ENCODE measurements around the gene SP4. TPM values are rescaled to one million over a fixed set of nuclear protein-coding genes. Genes with fewer than 3 reads are reported as not detected.

SP4 gene
- total RNA-seq, result 1 to 10 TPM; 2.6 to 3.9 TPM

DNA sequence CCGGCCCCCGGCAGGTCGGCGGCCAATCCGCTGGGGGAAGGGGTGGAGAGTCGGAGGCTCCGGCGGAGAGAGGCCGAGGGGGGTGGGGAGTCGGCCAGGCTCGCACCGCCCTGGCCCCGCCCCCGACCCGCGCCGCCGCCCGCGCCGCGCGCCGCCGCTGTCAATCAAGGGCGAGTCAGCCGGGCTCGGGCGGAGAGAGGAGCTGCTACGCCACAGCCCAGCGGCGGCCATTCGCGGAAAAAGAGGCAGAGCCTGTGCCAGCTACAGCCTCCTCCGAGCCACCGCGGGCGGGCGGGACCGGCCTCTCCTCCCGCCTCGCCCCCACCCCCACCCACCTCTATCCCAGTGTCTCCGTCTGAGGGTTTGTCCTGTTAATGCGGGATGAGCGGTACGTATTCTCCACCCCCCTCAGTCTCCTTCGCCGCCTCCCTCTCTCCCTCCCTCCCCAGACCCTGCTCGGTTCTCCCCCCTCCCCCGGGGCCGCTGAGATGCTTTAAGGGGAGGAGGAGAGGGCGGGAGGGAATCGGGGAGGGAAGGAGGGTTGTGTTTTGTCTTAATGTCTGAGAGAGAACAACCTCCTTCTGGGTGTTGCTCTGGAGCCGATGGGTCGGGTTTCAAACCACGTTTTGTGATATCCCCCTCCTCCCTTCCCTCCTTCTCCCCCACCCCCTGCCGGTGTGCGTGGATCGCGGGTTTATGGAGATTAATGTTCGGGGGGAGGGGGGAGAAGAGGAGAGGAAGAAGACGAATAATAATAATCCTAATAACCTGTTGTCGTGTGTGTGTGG, at the start of gene SP4:
Gene SP4, plus strand, starts transcription at position 213 of the 788 bp plus-strand sequence. Its CDS starts 169 bp downstream, at position 382.
- H3K4me3 ChIP-seq, result peak within 1 kb of the TSS; percentile 81
- peak within 1 kb of the TSS; percentile 97 for H3K27ac ChIP-seq
- no peaks in the 10 kb centered on the region for H3K36me3 ChIP-seq
- peak within 1 kb of the TSS; percentile 60 to 84 for H3K9ac ChIP-seq (ENCODE audit: low read depth in 2 of 2, low read length in 2 of 2)
- H3K4me1 ChIP-seq, result peaks cover 4% of the 10 kb centered on the region
- no peaks in the 10 kb centered on the region for H3K27me3 ChIP-seq
- intact Hi-C loops (cut with DNase I), result no loop called here
- peak; percentile 95 for DNase-seq
- H3K9me3 ChIP-seq, result no peaks in the 10 kb centered on the region
- TF ChIP-seq, protein P1, sequence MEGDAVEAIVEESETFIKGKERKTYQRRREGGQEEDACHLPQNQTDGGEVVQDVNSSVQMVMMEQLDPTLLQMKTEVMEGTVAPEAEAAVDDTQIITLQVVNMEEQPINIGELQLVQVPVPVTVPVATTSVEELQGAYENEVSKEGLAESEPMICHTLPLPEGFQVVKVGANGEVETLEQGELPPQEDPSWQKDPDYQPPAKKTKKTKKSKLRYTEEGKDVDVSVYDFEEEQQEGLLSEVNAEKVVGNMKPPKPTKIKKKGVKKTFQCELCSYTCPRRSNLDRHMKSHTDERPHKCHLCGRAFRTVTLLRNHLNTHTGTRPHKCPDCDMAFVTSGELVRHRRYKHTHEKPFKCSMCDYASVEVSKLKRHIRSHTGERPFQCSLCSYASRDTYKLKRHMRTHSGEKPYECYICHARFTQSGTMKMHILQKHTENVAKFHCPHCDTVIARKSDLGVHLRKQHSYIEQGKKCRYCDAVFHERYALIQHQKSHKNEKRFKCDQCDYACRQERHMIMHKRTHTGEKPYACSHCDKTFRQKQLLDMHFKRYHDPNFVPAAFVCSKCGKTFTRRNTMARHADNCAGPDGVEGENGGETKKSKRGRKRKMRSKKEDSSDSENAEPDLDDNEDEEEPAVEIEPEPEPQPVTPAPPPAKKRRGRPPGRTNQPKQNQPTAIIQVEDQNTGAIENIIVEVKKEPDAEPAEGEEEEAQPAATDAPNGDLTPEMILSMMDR (IDR thresholded peaks at IDR 0.05), result no peak

- H3K9ac ChIP-seq (ENCODE audit: low read depth in 2 of 2, low read length in 2 of 2), result no peak overlapping the region
- TF ChIP-seq, protein P1 (IDR thresholded peaks at IDR 0.05), result no peak
- H3K27ac ChIP-seq, result no peak overlapping the region
- H3K36me3 ChIP-seq, result no peaks in the 10 kb centered on the region
- H3K4me3 ChIP-seq, result no peak overlapping the region
- no peaks in the 10 kb centered on the region for H3K4me1 ChIP-seq
- H3K9me3 ChIP-seq, result no peaks in the 10 kb centered on the region
- intact Hi-C loops (cut with DNase I), result no loop called here
- H3K27me3 ChIP-seq, result no peaks in the 10 kb centered on the region
- no peak for DNase-seq
Observed at GRCh38 chr7:21383227-21384220, 44.4 kb upstream of the SP4 start.

DNA sequence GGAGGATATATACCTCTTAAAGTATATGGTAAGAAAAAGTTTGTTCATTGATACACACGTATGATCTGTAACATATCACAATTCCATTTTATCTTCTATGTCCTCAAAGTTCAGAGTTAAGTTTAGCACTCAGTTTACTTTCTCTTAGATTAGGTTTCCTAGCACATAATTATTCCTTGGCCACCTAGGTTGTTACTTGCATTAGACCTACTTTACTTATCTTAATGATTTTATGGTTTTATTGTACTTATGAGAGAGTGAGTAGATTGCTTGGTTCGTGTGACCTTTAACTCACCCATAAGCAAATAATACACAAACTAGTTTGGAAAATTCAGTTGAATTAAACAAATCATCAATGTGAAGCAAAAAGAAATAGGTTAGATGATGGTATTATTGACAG, 33.9 kb upstream of the SP4 start:
- TF ChIP-seq, protein P1 (IDR thresholded peaks at IDR 0.05), result no peak
- no peak overlapping the region for H3K9ac ChIP-seq (ENCODE audit: low read depth in 2 of 2, low read length in 2 of 2)
- H3K9me3 ChIP-seq, result no peaks in the 10 kb centered on the region
- H3K27ac ChIP-seq, result no peak overlapping the region
- no peaks in the 10 kb centered on the region for H3K4me1 ChIP-seq
- H3K4me3 ChIP-seq, result no peak overlapping the region
- no peaks in the 10 kb centered on the region for H3K27me3 ChIP-seq
- no peaks in the 10 kb centered on the region for H3K36me3 ChIP-seq
- DNase-seq, result no peak
- intact Hi-C loops (cut with DNase I), result no loop called here

GRCh38 chr7:21401944-21402343, 25.9 kb upstream of the SP4 start:
- no peaks in the 10 kb centered on the region for H3K4me1 ChIP-seq
- DNase-seq, result no peak
- TF ChIP-seq, protein P1 (IDR thresholded peaks at IDR 0.05), result no peak
- H3K9me3 ChIP-seq, result no peaks in the 10 kb centered on the region
- no peak overlapping the region for H3K27ac ChIP-seq
- no peak overlapping the region for H3K4me3 ChIP-seq
- H3K9ac ChIP-seq (ENCODE audit: low read depth in 2 of 2, low read length in 2 of 2), result no peak overlapping the region
- intact Hi-C loops (cut with DNase I), result no loop called here
- no peaks in the 10 kb centered on the region for H3K27me3 ChIP-seq
- H3K36me3 ChIP-seq, result no peaks in the 10 kb centered on the region

- no peaks in the 10 kb centered on the region for H3K4me1 ChIP-seq
- TF ChIP-seq, protein P1 (IDR thresholded peaks at IDR 0.05), result no peak
- no peak for DNase-seq
- intact Hi-C loops (cut with DNase I), result no loop called here
- no peaks in the 10 kb centered on the region for H3K9me3 ChIP-seq
- no peaks in the 10 kb centered on the region for H3K36me3 ChIP-seq
- H3K9ac ChIP-seq (ENCODE audit: low read depth in 2 of 2, low read length in 2 of 2), result no peak overlapping the region
- H3K27ac ChIP-seq, result no peak overlapping the region
- H3K27me3 ChIP-seq, result no peaks in the 10 kb centered on the region
- H3K4me3 ChIP-seq, result no peak overlapping the region
Observed at GRCh38 chr7:21407796-21408480, 19.9 kb upstream of the SP4 start.

Data from colonic mucosa (tissue), 4 donors.